Endodermal cell (in vitro differentiated cells): ENCODE data around the gene NPS. TPM values are rescaled to one million over a fixed set of nuclear protein-coding genes. Genes with fewer than 3 reads are reported as not detected.

Experiments used
- DNase-seq: peaks from one replicate; pipeline ENCODE4 v3.0.0-alpha.2; 2017
- H3K27ac ChIP-seq: 2 replicates; pipeline ENCODE4 v1.5.1; 2013; ENCODE audit warnings: mild to moderate bottlenecking, low read depth, low read length, moderate library complexity
- H3K27me3 ChIP-seq: 2 replicates; pipeline ENCODE4 v1.6.1; 2013; ENCODE audit warnings: mild to moderate bottlenecking, low read length, moderate library complexity; ENCODE audit not compliant: insufficient read depth, control insufficient read depth, poor library complexity, severe bottlenecking
- H3K36me3 ChIP-seq: 2 replicates; pipeline ENCODE4 v1.7.0; 2013; ENCODE audit warnings: mild to moderate bottlenecking, low read length, moderate library complexity; ENCODE audit not compliant: control insufficient read depth, insufficient read depth
- H3K4me1 ChIP-seq: one replicate; pipeline ENCODE4 v1.7.0; 2013; ENCODE audit warnings: low read length; ENCODE audit not compliant: control insufficient read depth, insufficient read depth
- H3K4me3 ChIP-seq: 2 replicates; pipeline ENCODE4 v1.5.1; 2013; ENCODE audit warnings: mild to moderate bottlenecking, low read length, moderate library complexity
- H3K9ac ChIP-seq: 2 replicates; pipeline ENCODE4 v1.6.1; 2013; ENCODE audit warnings: mild to moderate bottlenecking, low read length, moderate library complexity; ENCODE audit not compliant: poor library complexity, severe bottlenecking; ENCODE audit errors: extremely low read depth
- H3K9me3 ChIP-seq: 2 replicates; pipeline ENCODE4 v1.6.1; 2013; ENCODE audit warnings: mild to moderate bottlenecking, low read length, moderate library complexity; ENCODE audit not compliant: control insufficient read depth
- H3K27ac Mint-ChIP-seq: 2 replicates; pipeline ENCODE4 v1.8.0; 2020; ENCODE audit warnings: mixed read lengths
- H3K27me3 Mint-ChIP-seq: 2 replicates; pipeline ENCODE4 v1.8.0; 2021; ENCODE audit warnings: mild to moderate bottlenecking, mixed read lengths; ENCODE audit not compliant: insufficient read depth
- H3K36me3 Mint-ChIP-seq: 2 replicates; pipeline ENCODE4 v1.8.0; 2020; ENCODE audit warnings: low read depth, mixed read lengths
- H3K4me1 Mint-ChIP-seq: 2 replicates; pipeline ENCODE4 v1.8.0; 2020; ENCODE audit warnings: mixed read lengths
- H3K4me3 Mint-ChIP-seq: 2 replicates; pipeline ENCODE4 v1.8.0; 2020; ENCODE audit warnings: mild to moderate bottlenecking, moderate library complexity, mixed read lengths
- H3K9me3 Mint-ChIP-seq: 2 replicates; pipeline ENCODE4 v1.8.0; 2020; ENCODE audit warnings: mild to moderate bottlenecking, mixed read lengths
- WGBS, 2 experiments: methylation state at CpG; one replicate each; pipeline versions ENCODE4 v1.1.5 to v1.1.7; 2013; ENCODE audit warnings: missing lambda C conversion rate in 2 of 2, mixed read lengths in 1 of 2; ENCODE audit not compliant: insufficient coverage in 1 of 2, insufficient read length in 1 of 2; 5-methylcytosine and 5-hydroxymethylcytosine counted together
- total RNA-seq, 2 donors: library from RNA; stranded (reverse); fragmentation: NEBNext Ultra II Directional in 1 of 2; extraction: Animal tissue kit (Norgen Biotek cat#: 25700) in 1 of 2; gene quantifications; 2 replicates in 1 of 2; 3 replicates in 1 of 2; pipeline ENCODE4 v1.2.1, GENCODE V29; 2021
- TF ChIP-seq, protein P1 (sequence below): fragments of 200-600 bp; sonication (generic); conservative IDR thresholded peaks from 2 replicates; pipeline ENCODE4 v1.5.0; 2021; ENCODE audit warnings: antibody characterized with exemption, mild to moderate bottlenecking

Gene NPS
- total RNA-seq, 2 donors from 2014 or later, result not detected

DNA sequence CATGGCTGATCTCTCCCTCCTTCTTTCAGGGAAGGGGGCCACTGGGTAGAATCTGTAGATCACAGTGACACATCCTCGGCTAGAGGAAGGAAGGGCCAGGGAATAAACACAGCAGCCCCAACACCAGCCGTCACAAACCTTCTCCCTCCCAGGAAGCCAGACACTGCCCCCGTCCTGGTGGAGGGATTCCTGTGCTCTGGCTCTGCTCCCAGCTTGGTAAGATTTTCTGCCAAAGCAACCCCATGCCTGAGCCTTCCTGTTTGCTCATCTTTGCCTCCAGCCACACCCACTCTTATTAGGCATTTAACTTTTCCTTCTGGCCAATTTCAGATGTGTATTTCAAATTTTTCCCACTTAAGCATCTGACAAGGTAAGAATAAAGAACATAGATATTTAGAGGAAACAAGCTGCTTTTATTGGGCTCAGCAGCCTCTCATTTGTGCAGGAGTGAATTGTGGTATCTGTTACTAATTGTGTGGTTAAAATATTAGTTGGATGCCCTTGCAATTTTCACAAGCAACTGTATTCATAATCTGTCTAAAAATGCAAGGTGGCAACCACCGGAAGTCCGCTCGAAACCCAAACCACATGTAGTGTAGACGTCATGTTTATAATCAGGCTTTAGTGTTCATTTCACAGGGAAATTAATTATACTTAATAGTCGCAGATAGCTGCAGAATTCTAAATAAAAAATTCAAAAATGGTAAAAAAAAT, 13.2 kb upstream of the NPS start:
- Histone ChIP-seq H3K4me1 (no peaks in the 10 kb centered on the region), H3K27me3 (no peaks in the 10 kb centered on the region), H3K27ac (no peak overlapping the region), H3K4me3 (no peak overlapping the region), H3K9me3 (no peaks in the 10 kb centered on the region), H3K9ac (no peak overlapping the region), H3K36me3 (no peaks in the 10 kb centered on the region)
- 80 to 100% methylated on average over 1 to 7 of the region's 8 CpGs for WGBS, 2 experiments
- Mint-ChIP-seq H3K4me1 (no peaks in the 10 kb centered on the region), H3K36me3 (no peaks in the 10 kb centered on the region), H3K27me3 (no peaks in the 10 kb centered on the region), H3K27ac (no peak overlapping the region), H3K9me3 (no peaks in the 10 kb centered on the region), H3K4me3 (no peak overlapping the region)
- DNase-seq, result no peak
- TF ChIP-seq, protein P1, sequence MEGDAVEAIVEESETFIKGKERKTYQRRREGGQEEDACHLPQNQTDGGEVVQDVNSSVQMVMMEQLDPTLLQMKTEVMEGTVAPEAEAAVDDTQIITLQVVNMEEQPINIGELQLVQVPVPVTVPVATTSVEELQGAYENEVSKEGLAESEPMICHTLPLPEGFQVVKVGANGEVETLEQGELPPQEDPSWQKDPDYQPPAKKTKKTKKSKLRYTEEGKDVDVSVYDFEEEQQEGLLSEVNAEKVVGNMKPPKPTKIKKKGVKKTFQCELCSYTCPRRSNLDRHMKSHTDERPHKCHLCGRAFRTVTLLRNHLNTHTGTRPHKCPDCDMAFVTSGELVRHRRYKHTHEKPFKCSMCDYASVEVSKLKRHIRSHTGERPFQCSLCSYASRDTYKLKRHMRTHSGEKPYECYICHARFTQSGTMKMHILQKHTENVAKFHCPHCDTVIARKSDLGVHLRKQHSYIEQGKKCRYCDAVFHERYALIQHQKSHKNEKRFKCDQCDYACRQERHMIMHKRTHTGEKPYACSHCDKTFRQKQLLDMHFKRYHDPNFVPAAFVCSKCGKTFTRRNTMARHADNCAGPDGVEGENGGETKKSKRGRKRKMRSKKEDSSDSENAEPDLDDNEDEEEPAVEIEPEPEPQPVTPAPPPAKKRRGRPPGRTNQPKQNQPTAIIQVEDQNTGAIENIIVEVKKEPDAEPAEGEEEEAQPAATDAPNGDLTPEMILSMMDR, result no peak

- Mint-ChIP-seq H3K4me1 (no peaks in the 10 kb centered on the region), H3K9me3 (no peaks in the 10 kb centered on the region), H3K36me3 (no peaks in the 10 kb centered on the region), H3K4me3 (no peak overlapping the region), H3K27ac (no peak overlapping the region), H3K27me3 (no peaks in the 10 kb centered on the region)
- TF ChIP-seq, protein P1, result no peak
- no peak for DNase-seq
- H3K27me3 ChIP-seq, result no peaks in the 10 kb centered on the region
- H3K9ac ChIP-seq, result no peak overlapping the region
- 89 to 98% methylated on average over 13 to 21 of the region's 21 CpGs for WGBS, 2 experiments
- no peak overlapping the region for H3K27ac ChIP-seq
- H3K4me3 ChIP-seq, result no peak overlapping the region
- no peaks in the 10 kb centered on the region for H3K9me3 ChIP-seq
- no peaks in the 10 kb centered on the region for H3K36me3 ChIP-seq
- no peaks in the 10 kb centered on the region for H3K4me1 ChIP-seq
Measured at GRCh38 chr10:127536972-127537760, 11.9 kb upstream of the NPS start.

DNA sequence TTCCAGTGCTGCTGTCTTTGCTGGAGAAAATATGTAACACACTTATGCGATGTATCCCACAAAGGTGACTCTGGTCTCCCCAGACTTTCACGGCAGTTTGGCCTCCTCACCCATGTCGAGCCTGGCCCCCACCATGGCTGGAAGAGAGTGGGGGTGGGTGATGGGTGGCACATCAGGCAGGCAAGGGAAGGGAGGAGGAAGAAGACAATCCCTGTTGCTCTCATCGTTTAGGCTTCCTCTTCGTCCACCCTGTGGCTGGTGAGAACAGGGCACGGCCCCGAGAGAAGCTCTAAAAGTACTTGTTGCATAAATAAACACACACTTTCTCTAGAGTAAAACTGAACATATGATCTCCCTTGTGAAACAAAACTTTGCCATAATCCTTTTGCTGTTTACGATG, 11.2 kb upstream of the NPS start:
- Histone ChIP-seq H3K9me3 (no peaks in the 10 kb centered on the region), H3K9ac (no peak overlapping the region), H3K36me3 (no peaks in the 10 kb centered on the region), H3K27ac (no peak overlapping the region), H3K27me3 (no peaks in the 10 kb centered on the region), H3K4me1 (no peaks in the 10 kb centered on the region), H3K4me3 (no peak overlapping the region)
- H3K27me3 Mint-ChIP-seq, result no peaks in the 10 kb centered on the region
- no peaks in the 10 kb centered on the region for H3K4me1 Mint-ChIP-seq
- H3K9me3 Mint-ChIP-seq, result no peaks in the 10 kb centered on the region
- TF ChIP-seq, protein P1, result no peak
- H3K36me3 Mint-ChIP-seq, result no peaks in the 10 kb centered on the region
- 89 to 94% methylated on average over 2 to 8 of the region's 8 CpGs for WGBS, 2 experiments
- DNase-seq, result no peak
- H3K27ac Mint-ChIP-seq, result no peak overlapping the region
- H3K4me3 Mint-ChIP-seq, result no peak overlapping the region
